Thyroid gland (tissue), 4 donors: ENCODE results near the gene RAPGEF4.

ENCODE experiments used
- CTCF ChIP-seq, 6 experiments: fragments of 200-600 bp in 3 of 6; fragments of 450-650 bp in 3 of 6; sonication (generic) in 3 of 6; IDR thresholded peaks; one replicate each; pipeline ENCODE4 v1.5.1; 2016 to 2019; ENCODE audit warnings: antibody characterized with exemption in 6 of 6, mild to moderate bottlenecking in 2 of 6, inconsistent platforms in 1 of 6, moderate library complexity in 1 of 6
- POLR2A ChIP-seq, 2 donors: fragments of 450-650 bp; IDR thresholded peaks; one replicate each; pipeline ENCODE4 v1.6.1; 2017; ENCODE audit warnings: antibody characterized with exemption in 2 of 2, mild to moderate bottlenecking in 2 of 2, moderate library complexity in 1 of 2

GRCh38 chr2:173090973-173091660 is 355.5 kb downstream of the RAPGEF4 start:
- TF ChIP-seq CTCF (IDR thresholded peaks at IDR 0.05) (no peak), POLR2A (IDR thresholded peaks at IDR 0.05) (no peak)
